WERI-Rb-1 (cell line): ENCODE measurements around the gene TMEM86A.
A peak's percentile ranks its signal among the peaks of the same experiment; 100 is the strongest.
"Not testable (repeated sequence)": the region's sequence is repeated elsewhere in the genome, so short reads cannot be mapped to it uniquely, and the experiment has no call there.

Source experiments
- DNase-seq: peaks from one replicate; pipeline ENCODE4 v3.0.0-alpha.2; 2020
- H3K27ac ChIP-seq: fragments of 250-450 bp; sonication (Bioruptor Pico); 2 replicates; pipeline ENCODE4 v1.5.1; 2020; ENCODE audit warnings: mild to moderate bottlenecking, moderate library complexity
- H3K27me3 ChIP-seq: fragments of 250-450 bp; sonication (Bioruptor Pico); 2 replicates; pipeline ENCODE4 v1.5.1; 2021; ENCODE audit warnings: mild to moderate bottlenecking, low read depth, moderate library complexity; ENCODE audit not compliant: insufficient read depth, severe bottlenecking
- H3K36me3 ChIP-seq: fragments of 250-450 bp; sonication (Bioruptor Pico); 2 replicates; pipeline ENCODE4 v1.5.1; 2020; ENCODE audit warnings: mild to moderate bottlenecking, moderate library complexity
- H3K4me3 ChIP-seq: 2 replicates; pipeline ENCODE4 v1.5.1; 2011; ENCODE audit warnings: low read depth, mild to moderate bottlenecking, control low read depth, low read length
- H3K9me3 ChIP-seq: fragments of 250-450 bp; sonication (Bioruptor Pico); 2 replicates; pipeline ENCODE4 v1.5.1; 2021; ENCODE audit warnings: mild to moderate bottlenecking, moderate library complexity; ENCODE audit not compliant: severe bottlenecking
- CTCF ChIP-seq: IDR thresholded peaks from 2 replicates; pipeline ENCODE4 v1.5.1; 2011; ENCODE audit warnings: low read depth, mild to moderate bottlenecking, control low read depth, inconsistent platforms, low read length

The TMEM86A gene, protein sequence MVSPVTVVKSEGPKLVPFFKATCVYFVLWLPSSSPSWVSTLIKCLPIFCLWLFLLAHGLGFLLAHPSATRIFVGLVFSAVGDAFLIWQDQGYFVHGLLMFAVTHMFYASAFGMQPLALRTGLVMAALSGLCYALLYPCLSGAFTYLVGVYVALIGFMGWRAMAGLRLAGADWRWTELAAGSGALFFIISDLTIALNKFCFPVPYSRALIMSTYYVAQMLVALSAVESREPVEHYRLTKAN

DNA sequence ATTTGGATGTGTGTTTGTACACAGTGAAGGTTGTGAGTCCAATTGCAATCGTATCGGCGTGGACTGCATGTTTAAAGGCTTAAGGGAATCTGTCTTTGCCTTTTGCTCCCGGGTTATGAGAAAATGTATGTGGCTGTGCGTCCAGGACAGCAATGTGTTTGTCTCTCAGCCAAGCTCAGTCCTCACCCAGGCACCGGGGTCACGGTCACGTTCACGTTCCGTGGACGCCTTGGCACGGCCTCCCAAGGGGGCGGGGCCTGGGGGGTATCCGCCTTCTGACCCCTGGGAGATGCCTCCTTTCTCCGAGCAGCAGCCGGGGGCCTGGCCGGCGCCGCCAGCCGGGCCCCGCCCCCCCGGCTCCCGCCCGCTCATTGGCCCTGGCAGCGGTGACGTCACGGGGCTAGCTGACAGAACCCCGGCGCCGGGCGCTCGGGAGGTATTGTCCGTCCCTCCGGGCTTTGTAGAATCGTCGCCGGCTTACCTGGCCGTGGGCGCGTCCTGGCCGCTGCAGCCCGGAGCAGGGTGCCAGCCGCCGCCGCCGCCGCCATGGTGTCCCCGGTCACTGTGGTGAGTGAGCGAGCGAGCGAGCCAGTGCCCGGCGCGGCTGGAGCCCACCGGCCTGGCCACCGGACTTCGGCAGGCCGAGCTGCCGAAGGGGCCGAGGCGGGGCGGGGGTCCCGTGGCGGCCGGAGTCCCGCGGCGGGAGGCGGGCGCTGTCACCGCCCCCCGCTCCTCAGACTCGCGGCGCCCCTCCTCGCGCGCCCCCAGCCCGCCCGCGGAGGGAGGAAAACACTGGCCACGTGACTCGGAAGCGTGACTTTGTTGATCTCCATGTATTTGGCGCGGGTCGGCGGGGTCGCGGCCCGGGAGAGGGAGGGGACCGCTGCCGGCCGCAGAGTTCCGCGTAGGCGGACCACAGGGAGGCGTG is at the start of gene TMEM86A:
TMEM86A (plus strand) TSS at position 439 of the 928 bp plus-strand sequence; CDS start at position 547, 108 bp downstream.
- TF ChIP-seq CTCF, result no peak
- Histone ChIP-seq H3K27me3 (no peaks in the 10 kb centered on the region), H3K4me3 (peak within 1 kb of the TSS; percentile 63), H3K27ac (peak within 1 kb of the TSS; percentile 90), H3K36me3 (peaks cover 8% of the 10 kb centered on the region), H3K9me3 (no peaks in the 10 kb centered on the region)
- DNase-seq, result peak; percentile 95

DNA sequence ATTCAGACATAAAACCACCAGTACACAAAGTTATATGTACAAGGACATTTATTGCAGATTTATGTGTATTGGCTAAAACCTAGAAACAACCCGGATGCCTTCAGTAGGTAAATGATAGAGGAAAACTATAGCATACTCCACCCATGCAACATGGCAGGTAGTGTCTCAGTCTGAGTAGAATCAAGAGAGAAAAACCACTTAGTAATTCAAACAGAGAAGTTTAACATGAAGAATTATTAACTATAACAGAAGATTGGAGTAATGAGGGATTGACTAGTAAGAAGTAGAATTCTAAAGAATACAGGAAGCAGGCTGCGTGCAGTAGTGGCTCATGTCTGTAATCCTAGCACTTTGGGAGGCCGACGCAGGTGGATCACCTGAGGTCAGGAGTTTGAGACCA is 48.2 kb upstream of the TMEM86A start:
- no peaks in the 10 kb centered on the region for H3K36me3 ChIP-seq
- no peak for TF ChIP-seq CTCF
- no peak overlapping the region for H3K27ac ChIP-seq
- H3K27me3 ChIP-seq, result no peaks in the 10 kb centered on the region
- H3K4me3 ChIP-seq, result no peak overlapping the region
- DNase-seq, result no peak
- H3K9me3 ChIP-seq, result no peaks in the 10 kb centered on the region

DNA sequence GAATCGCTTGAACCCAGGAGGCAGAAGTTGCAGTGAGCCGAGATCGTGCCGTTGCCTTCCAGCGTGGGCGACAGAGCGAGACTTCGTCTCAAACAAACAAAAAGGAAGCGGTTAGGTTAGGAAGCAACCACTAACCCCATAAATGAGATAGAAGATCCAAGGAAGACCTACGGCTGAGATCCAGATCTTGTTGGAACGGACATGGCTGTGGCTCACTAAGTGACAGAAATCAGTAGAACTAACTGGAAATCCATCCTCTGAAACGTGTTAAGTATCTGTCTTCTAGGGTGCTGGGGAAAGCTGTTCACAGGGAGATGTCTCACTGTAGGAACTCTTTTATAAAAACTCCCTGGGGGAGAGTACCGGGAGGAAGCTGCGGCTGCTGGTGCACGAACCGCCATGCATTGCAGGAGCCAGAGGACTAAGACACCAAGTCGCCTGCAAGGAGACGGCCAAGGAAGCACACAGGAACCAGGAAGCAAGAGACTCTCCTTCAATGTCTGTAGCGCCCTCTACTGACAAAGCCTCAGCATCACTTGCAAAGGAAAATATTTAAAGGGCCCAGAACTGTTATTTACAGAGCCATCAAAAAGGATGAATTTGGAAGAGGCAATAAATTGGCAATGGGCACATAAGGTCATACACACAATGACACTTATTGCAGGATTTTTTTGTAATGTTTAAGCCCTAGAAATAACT is 47.6 kb upstream of the TMEM86A start:
- Histone ChIP-seq H3K27ac (no peak overlapping the region), H3K27me3 (no peaks in the 10 kb centered on the region), H3K4me3 (no peak overlapping the region), H3K36me3 (no peaks in the 10 kb centered on the region), H3K9me3 (no peaks in the 10 kb centered on the region)
- DNase-seq, result peak; percentile 48
- peak; percentile 65 for TF ChIP-seq CTCF

DNA sequence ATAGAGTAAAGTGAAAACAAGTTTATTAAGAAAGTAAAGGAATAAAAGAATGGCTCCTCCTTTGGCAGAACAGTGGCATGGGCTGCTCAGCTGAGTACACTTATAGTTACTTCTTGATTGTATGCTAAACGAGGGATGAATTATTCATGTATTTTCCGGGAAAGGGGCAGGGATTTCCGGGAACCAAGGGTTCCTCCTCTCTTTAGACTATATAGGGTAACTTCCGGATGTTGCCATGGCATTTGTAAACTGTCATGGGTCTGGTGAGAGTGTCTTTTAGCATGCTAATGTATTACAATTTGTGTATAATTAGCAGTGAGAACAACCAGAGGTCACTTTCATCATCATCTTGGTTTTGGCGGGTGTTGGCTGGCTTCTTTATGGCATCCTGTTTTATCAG is 40.9 kb upstream of the TMEM86A start:
- no peak for DNase-seq
- Histone ChIP-seq H3K27me3 (no peaks in the 10 kb centered on the region), H3K9me3 (peaks cover 9% of the 10 kb centered on the region), H3K4me3 (no peak overlapping the region), H3K27ac (no peak overlapping the region), H3K36me3 (no peaks in the 10 kb centered on the region)
- no peak for TF ChIP-seq CTCF

GRCh38 chr11:18665353-18665872 is 33.2 kb upstream of the TMEM86A start:
- not testable (repeated sequence) for H3K27me3 ChIP-seq, H3K36me3 ChIP-seq, H3K9me3 ChIP-seq

GRCh38 chr11:18668131-18668530 is 30.4 kb upstream of the TMEM86A start:
- Histone ChIP-seq H3K36me3 (no peaks in the 10 kb centered on the region), H3K27ac (no peak overlapping the region), H3K9me3 (no peaks in the 10 kb centered on the region), H3K4me3 (no peak overlapping the region), H3K27me3 (no peaks in the 10 kb centered on the region)
- DNase-seq, result no peak
- no peak for TF ChIP-seq CTCF

More at GRCh38 chr11:18665353-18665872, 33.2 kb upstream of the TMEM86A start:
- H3K27ac ChIP-seq, DNase-seq, H3K4me3 ChIP-seq: not testable (repeated sequence)
